ENCODE results near the gene TEDC1.

- TF ChIP-seq ZBTB7A (IDR thresholded peaks at IDR 0.05; ENCODE audit: low read depth) (no peak), TEAD4 (IDR thresholded peaks at IDR 0.05) (no peak), TCF12 (IDR thresholded peaks at IDR 0.05; ENCODE audit: low read depth) (no peak), CREB1 (IDR thresholded peaks at IDR 0.05; ENCODE audit: low read depth) (no peak), USF1 (IDR thresholded peaks at IDR 0.05) (no peak), YY1 (IDR thresholded peaks at IDR 0.05; ENCODE audit: low read depth) (no peak), EP300 (IDR thresholded peaks at IDR 0.05; ENCODE audit: borderline replicate concordance) (no peak), MAX (IDR thresholded peaks at IDR 0.05) (no peak), TAF1 (IDR thresholded peaks at IDR 0.05; ENCODE audit: low read depth) (no peak), REST (IDR thresholded peaks at IDR 0.05; ENCODE audit: low read depth) (no peak), RAD21 (IDR thresholded peaks at IDR 0.05; ENCODE audit: low read depth) (no peak), CEBPB (IDR thresholded peaks at IDR 0.05) (no peak)
These were observed 4.3 kb downstream of the TEDC1 start for GRCh38 chr14:105495101-105495989.
